GM12874 (cell line): Measurements from ENCODE around the gene MYO16.

Source experiments
- TF ChIP-seq, protein P1 (sequence below): IDR thresholded peaks from 2 replicates; pipeline ENCODE4 v1.5.1; 2011; ENCODE audit warnings: low read depth, mild to moderate bottlenecking, control low read depth, low read length, moderate library complexity; ENCODE audit not compliant: insufficient read depth

The MYO16 gene

GRCh38 chr13:108950333-108951010, 321.1 kb downstream of the MYO16 start:
- TF ChIP-seq, protein P1, sequence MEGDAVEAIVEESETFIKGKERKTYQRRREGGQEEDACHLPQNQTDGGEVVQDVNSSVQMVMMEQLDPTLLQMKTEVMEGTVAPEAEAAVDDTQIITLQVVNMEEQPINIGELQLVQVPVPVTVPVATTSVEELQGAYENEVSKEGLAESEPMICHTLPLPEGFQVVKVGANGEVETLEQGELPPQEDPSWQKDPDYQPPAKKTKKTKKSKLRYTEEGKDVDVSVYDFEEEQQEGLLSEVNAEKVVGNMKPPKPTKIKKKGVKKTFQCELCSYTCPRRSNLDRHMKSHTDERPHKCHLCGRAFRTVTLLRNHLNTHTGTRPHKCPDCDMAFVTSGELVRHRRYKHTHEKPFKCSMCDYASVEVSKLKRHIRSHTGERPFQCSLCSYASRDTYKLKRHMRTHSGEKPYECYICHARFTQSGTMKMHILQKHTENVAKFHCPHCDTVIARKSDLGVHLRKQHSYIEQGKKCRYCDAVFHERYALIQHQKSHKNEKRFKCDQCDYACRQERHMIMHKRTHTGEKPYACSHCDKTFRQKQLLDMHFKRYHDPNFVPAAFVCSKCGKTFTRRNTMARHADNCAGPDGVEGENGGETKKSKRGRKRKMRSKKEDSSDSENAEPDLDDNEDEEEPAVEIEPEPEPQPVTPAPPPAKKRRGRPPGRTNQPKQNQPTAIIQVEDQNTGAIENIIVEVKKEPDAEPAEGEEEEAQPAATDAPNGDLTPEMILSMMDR = no peak

DNA sequence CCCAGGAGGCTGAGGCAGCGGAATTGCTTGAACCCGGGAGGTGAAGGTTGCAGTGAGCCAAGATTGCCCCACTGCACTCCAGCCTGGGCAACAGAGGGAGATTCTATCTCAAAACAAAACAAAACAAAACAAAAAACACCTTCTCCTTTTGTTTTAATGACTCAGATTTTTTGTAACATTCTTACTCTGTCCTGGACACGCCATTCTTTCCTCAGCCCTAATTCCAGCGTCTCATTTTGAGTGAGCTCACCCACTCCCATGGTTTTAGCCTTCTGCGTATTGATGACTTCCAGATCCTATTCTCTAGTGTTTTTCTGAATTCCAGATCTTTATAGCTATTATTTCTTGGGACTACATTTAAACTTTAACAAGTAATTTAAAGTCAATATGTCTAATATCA, 326.3 kb downstream of the MYO16 start:
- TF ChIP-seq, protein P1 = no peak

DNA sequence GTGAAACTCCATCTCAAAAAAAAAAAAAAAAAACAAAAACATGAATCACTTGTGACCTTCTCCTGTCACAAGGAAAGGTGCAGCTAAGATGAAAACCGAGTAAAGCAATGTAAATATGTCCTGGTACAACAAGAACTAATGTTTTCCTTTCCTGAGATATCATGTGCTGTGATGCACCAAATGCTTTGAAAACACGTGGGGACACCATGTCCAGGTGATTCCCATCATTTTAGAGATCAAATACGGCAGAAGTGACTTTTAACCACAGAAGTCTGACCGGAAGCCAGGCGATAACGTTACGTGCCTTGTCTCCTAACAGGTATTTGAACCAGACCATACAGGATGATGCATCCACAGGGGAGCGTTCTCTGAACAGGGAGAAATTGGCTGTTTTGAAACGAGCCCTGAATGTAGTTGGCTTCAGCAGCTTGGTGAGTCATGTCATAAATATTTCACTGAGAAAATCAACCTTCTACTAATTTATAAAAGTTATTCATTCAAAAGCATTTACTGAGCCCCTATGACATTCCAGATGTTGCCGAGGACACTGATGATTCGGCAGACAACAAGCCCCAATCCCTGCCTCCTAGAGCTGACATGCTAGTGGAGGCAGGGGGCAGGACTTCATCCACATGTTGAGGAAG, 328.1 kb downstream of the MYO16 start:
- TF ChIP-seq, protein P1 = no peak

GRCh38 chr13:108958013-108958376, 328.6 kb downstream of the MYO16 start:
- TF ChIP-seq, protein P1 = no peak

DNA sequence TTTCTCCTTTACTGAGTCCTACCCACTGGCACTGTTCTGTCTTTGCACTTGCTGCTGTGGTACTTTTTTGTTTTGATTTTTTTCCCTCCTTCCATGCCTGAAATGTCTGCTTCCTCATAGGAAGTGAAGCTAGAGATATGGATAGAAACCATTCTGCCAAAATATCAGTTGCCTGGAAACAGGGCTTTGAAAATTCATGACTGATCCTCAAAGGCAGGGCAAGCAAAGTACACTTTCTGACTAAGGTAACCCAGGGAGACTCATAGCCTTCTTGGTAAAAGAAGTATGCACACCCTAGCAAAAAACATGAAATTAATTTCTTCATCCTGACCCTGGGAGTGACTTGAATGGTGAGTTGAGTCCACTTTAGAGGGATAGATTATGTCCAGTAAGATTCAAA, 329.8 kb downstream of the MYO16 start:
- TF ChIP-seq, protein P1 = no peak

- TF ChIP-seq, protein P1 = no peak
These were observed 330.6 kb downstream of the MYO16 start for GRCh38 chr13:108960006-108960405.

- TF ChIP-seq, protein P1 = peak; percentile 61
These were observed 332.2 kb downstream of the MYO16 start for GRCh38 chr13:108961542-108962125.
